GM10248 (cell line): ENCODE measurements around the gene FASN.

Experiments used
- CTCF ChIA-PET: fragments of 300-600 bp; sonication (Branson Sonifier 250); formaldehyde crosslinking; extraction: SDS; loops from one replicate; lab custom pipeline; 2021; ENCODE audit warnings: antibody characterized with exemption; lab: Yijun Ruan, JAX
- POLR2A ChIA-PET: fragments of 350-650 bp; sonication (Branson Sonifier 250); formaldehyde crosslinking; extraction: SDS; loops from one replicate; lab custom pipeline; 2020; ENCODE audit warnings: antibody characterized with exemption; lab: Yijun Ruan, JAX
- DNase-seq: peaks from one replicate; pipeline ENCODE4 v3.0.0; 2012; ENCODE audit errors: extremely low spot score
- TF ChIP-seq, protein P1 (sequence below): IDR thresholded peaks from 2 replicates; pipeline ENCODE4 v1.5.1; 2012; ENCODE audit warnings: mild to moderate bottlenecking, low read depth; ENCODE audit errors: extremely low read depth, missing control alignments, control extremely low read depth

FASN gene

DNA sequence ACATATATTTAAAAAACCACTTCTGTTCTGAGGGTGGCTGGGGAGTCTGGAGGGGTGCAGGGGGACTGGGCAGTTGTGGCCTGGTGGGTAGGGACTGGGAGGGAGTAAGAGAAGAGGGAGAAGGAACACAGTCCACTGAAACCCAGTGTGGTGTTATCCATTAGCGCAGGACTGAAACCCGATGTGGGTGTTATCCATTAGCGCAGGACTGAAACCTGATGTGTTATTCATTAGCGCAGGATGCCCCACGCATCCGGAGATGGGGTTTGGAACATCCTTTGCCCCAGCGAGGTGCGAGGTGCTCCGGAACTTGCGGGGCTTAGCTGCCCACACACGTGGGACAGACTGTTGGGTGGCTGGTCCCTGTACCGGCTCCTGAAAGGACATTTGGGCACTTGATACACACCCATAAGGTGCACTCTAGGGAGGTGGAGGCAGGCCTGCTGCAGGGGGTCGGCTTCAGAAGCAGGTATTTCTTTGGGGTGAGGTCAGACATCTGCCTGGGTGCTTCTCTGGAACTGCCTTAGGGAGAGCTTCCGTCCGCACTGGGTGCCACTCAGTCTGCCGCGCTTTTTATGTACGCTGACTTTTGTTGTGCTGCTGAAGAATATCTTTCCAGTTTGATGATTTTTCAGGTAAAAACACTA, 20.3 kb upstream of the FASN start:
- no peak for DNase-seq
- TF ChIP-seq, protein P1, sequence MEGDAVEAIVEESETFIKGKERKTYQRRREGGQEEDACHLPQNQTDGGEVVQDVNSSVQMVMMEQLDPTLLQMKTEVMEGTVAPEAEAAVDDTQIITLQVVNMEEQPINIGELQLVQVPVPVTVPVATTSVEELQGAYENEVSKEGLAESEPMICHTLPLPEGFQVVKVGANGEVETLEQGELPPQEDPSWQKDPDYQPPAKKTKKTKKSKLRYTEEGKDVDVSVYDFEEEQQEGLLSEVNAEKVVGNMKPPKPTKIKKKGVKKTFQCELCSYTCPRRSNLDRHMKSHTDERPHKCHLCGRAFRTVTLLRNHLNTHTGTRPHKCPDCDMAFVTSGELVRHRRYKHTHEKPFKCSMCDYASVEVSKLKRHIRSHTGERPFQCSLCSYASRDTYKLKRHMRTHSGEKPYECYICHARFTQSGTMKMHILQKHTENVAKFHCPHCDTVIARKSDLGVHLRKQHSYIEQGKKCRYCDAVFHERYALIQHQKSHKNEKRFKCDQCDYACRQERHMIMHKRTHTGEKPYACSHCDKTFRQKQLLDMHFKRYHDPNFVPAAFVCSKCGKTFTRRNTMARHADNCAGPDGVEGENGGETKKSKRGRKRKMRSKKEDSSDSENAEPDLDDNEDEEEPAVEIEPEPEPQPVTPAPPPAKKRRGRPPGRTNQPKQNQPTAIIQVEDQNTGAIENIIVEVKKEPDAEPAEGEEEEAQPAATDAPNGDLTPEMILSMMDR: no peak
- POLR2A ChIA-PET: no interaction called here
- CTCF ChIA-PET: no interaction called here

DNA sequence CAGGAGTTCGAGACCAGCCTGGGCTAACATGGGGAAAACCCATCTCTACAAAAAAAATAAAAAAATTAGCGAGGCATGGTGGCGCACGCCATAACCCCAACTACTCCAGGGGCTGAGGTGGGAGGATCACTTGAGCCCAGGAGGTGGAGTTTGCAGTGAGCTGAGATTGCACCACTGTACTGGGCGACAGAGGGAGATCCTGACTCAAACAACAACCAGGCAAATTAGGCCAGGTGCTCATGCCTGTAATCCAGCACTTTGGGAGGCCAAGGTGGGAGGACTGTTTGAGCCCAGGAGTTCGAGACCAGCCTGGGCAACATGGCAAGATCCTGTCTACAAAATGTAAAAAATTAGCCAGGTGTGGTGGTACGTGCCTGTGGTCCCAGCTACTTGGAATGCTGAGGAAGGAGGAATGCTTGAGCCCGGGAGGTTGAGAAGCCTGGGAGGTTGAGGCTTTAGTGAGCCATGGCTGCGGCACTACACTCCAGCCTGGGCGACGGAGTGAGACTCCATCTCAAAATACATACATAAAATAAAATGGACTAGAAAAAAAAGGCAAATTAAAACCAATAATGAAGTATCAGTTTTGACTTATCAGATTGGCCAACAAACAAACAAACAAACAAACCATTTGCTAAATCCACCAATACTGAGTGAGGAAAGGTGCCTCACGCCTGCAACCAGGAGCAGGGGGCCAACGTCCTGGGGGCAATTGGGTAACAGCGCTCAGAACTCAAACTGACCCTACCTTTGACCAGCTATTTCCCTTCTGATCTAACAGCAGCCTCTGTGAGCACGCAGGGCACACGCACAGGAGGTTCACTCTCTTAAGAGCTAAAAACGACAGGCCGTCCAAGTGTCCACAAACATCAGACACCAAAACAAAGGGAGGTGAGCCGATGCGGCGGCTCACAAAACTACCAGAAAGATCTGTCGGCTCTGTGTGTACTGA, 19.4 kb upstream of the FASN start:
- DNase-seq: no peak
- ChIA-PET POLR2A (no interaction called here), CTCF (interaction anchor here (1.3 to 1.7 kb wide), 2 partner anchors 11 to 97 kb away, joined by 4 read pairs; no protein-coding TSS in a partner anchor)
- TF ChIP-seq, protein P1: no peak

DNA sequence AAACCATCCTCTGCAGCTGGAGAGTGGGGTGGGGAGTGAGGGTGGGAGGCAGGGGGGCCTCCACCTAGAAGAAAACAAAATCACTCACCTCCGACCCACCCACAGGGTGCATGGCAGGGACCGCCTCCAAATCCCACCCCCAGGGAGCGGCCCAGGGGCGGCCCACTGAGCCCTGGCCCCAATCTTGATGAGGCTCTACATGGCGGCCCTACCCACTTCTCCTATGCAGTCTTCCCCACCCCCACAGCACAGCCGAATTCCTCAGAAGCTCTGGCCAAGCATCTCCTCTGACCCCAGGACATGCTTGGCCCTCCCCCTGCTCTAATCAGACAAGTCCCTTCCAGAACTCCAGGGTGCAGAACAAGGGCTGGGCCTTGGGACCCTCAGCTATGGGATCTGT, 18.2 kb upstream of the FASN start:
- ChIA-PET CTCF (interaction anchor here (1.2 to 1.7 kb wide), 2 partner anchors 79 to 96 kb away, joined by 3 to 4 read pairs; partner anchors contain the start of gene DCXR), POLR2A (no interaction called here)
- TF ChIP-seq, protein P1: no peak
- DNase-seq: no peak

DNA sequence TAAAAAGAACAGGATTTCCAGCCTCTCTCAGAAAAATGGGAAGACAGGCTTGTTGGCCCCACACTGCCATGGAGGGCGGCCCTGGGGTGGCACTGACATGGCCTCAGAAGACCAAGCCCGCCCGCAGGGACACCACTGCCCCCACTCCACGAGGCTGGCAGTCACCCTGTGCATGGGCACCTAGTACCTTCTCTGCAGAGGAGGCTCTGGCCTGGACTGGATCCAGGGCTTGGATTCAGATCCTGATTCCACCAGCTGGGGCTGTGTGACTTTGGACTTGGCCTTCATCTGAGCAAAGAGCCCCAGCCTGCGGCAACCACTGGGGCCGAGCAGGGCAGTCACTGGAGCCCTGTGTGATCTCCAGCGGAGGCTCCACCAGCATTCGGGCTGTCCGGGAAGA, 16.8 kb upstream of the FASN start:
- TF ChIP-seq, protein P1: no peak
- no peak for DNase-seq
- CTCF ChIA-PET: interaction anchor here (0.9 to 1.5 kb wide), 3 partner anchors 9 to 79 kb away, joined by 3 to 4 read pairs (median 3); no protein-coding TSS in a partner anchor
- POLR2A ChIA-PET: no interaction called here

DNA sequence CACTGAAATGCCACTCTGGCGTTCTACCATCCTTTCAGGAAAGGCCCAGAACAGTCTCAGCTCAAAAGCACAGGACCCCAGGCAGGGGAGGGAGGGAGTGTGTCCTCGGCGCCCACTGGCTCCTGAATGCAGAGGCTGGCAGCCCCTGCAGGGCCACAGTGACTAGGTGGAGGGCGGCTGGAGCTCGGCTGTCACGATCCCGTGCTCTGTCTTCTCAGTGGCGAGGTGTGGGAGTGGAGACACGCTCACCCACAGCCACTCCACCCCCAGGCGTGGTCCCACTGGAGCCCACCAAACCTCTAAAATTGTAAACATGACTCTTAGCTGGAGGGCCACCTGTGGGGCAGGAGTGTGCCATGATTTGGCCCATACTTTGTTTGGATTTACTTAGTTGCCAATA, 16.4 kb upstream of the FASN start:
- no peak for DNase-seq
- ChIA-PET POLR2A (no interaction called here), CTCF (interaction anchor here (0.9 to 1.9 kb wide), 4 partner anchors 8 to 79 kb away, joined by 3 to 4 read pairs (median 4); no protein-coding TSS in a partner anchor)
- TF ChIP-seq, protein P1: no peak

DNA sequence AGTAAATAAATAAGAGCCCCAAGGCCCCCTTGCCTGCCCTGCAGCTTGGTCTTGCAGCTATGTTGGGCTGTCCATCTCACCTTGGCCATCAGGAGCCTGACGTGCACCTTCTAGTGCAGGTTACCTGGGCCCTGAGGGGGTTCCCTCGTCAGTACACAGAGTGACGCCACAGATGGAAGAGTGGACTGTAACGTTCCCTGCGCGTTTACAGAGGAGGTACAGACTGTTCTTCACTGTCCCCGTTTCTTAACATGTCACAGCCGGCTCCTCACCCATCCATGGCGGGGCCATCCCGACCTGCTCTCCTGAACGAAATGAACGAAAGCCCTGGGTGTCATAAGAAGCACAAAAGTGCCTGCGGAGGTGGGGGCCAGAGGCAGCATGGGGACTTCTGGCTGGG, 15.9 kb upstream of the FASN start:
- TF ChIP-seq, protein P1: no peak
- ChIA-PET POLR2A (no interaction called here), CTCF (interaction anchor here (0.9 to 1.9 kb wide), 6 partner anchors 8 to 79 kb away, joined by 3 to 6 read pairs (median 4); no protein-coding TSS in a partner anchor)
- DNase-seq: no peak
